ENCODE measurements around the gene CARD10. TPM values are rescaled to one million over a fixed set of nuclear protein-coding genes. Genes with fewer than 3 reads are reported as not detected.

CARD10 gene
- total RNA-seq, 1 donor from 2014 or later: 9.0 TPM

DNA sequence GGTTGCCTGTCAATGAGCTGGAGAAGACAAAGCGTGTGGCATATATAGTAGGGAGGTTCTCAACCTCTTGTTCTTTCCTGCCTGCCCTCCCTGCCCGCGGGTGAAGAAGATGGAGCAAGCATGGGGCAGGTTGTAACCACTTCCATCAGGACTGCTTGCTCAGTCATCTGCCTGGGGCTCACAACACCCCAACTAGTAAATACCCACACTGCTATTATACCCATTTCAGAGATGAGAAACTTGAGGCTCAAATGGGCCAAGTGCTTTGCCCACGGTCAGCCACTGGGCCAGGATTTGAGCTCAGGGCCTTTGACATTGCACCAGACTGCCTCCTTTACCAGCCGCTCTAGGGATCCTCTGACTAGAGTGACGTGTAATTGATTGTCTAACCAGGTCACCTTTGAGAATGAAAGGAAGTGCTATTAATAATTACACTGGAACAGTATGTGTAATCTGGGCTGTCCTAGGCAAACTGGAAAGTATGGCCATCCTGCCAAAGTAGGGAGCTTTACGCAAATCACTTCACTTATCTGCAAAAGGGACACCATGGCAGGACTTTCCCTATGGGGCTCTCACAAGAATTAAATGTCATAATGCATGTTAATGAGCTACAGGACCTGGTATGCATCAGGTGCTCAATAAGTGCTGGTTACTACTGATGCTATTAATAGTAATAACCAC lies 38.2 kb upstream of the CARD10 start:
- Histone ChIP-seq H3K4me1 (peaks cover 69% of the 10 kb centered on the region), H3K27me3 (ENCODE audit: low read depth) (peaks cover 21% of the 10 kb centered on the region), H3K27ac (replicated peaks) (peak overlapping the region; percentile 98), H3K36me3 (no peaks in the 10 kb centered on the region), H3K4me3 (no peak overlapping the region), H3K9me3 (replicated peaks) (no peaks in the 10 kb centered on the region)
- DNase-seq: no peak
- intact Hi-C loops (cut with micrococcal nuclease): no loop called here
- TF ChIP-seq, protein P1, sequence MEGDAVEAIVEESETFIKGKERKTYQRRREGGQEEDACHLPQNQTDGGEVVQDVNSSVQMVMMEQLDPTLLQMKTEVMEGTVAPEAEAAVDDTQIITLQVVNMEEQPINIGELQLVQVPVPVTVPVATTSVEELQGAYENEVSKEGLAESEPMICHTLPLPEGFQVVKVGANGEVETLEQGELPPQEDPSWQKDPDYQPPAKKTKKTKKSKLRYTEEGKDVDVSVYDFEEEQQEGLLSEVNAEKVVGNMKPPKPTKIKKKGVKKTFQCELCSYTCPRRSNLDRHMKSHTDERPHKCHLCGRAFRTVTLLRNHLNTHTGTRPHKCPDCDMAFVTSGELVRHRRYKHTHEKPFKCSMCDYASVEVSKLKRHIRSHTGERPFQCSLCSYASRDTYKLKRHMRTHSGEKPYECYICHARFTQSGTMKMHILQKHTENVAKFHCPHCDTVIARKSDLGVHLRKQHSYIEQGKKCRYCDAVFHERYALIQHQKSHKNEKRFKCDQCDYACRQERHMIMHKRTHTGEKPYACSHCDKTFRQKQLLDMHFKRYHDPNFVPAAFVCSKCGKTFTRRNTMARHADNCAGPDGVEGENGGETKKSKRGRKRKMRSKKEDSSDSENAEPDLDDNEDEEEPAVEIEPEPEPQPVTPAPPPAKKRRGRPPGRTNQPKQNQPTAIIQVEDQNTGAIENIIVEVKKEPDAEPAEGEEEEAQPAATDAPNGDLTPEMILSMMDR (IDR thresholded peaks at IDR 0.05; ENCODE audit: borderline replicate concordance): no peak

DNA sequence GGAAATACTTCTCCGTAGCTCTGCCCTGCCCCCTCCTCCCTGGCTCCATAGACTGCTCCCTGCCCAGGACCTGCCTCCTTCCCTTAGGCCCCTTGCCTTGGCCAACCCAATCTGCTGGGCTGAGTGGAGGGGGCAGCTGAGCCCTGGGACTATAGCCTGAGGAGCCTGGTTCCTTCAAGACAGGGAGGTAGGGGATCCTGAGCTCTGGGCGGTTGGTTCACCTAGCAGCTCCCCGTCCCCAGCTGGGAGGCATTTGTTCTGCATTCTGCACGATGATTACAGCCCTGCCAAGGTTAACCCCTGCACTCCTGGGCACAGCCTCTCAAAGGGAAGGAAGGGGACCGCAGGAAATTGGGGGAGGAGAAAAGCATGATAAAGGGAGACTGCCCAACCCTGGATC lies 37.5 kb upstream of the CARD10 start:
- intact Hi-C loops (cut with micrococcal nuclease): no loop called here
- Histone ChIP-seq H3K4me1 (peaks cover 69% of the 10 kb centered on the region), H3K27me3 (ENCODE audit: low read depth) (peaks cover 13% of the 10 kb centered on the region), H3K27ac (replicated peaks) (peak overlapping the region; percentile 98), H3K9me3 (replicated peaks) (no peaks in the 10 kb centered on the region), H3K36me3 (no peaks in the 10 kb centered on the region), H3K4me3 (no peak overlapping the region)
- TF ChIP-seq, protein P1 (IDR thresholded peaks at IDR 0.05; ENCODE audit: borderline replicate concordance): no peak
- DNase-seq: no peak

DNA sequence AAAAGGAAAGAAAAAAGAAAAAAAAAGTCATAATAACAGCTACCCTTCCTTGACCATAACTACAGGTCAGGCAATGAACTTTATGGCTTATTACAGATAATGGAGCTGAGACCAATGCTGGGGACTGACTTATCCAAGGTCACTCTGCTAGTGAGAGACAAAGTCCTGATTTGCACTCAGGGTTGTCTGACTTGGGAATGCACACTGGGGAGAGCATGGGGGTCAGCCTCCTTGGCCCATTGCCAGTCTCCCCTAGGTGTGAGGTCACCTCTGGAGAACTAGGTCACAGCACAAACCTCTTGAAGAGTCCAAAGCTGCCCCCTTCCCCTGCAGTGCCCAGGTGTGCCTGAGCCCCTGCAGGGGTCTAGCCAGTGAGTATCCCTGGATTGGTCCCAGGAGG lies 35.8 kb upstream of the CARD10 start:
- TF ChIP-seq, protein P1 (IDR thresholded peaks at IDR 0.05; ENCODE audit: borderline replicate concordance): no peak
- Histone ChIP-seq H3K4me3 (no peak overlapping the region), H3K9me3 (replicated peaks) (no peaks in the 10 kb centered on the region), H3K4me1 (peaks cover 73% of the 10 kb centered on the region), H3K27me3 (ENCODE audit: low read depth) (no peaks in the 10 kb centered on the region), H3K27ac (replicated peaks) (no peak overlapping the region), H3K36me3 (no peaks in the 10 kb centered on the region)
- DNase-seq: no peak
- intact Hi-C loops (cut with micrococcal nuclease): no loop called here

DNA sequence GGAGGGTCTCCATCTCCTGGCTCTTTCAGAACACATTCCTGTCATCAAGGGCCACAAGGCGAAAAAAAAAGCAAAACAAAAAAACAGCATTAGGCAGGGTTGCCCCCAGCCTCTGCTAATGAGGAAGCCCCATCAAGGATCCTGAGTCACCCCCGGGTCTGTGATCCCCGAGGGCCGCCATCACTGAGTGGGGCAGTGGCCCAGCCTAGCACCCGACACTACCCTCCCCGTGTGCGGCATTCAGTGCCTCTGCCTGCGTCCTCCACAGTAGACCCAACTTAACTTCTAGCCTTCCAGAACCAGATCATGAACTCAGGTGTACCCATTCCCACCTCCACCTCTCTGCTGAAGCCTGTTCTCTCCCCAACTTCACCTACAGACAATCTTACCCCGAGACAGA lies 34.5 kb upstream of the CARD10 start:
- H3K27ac ChIP-seq (replicated peaks): peak overlapping the region; percentile 90
- intact Hi-C loops (cut with micrococcal nuclease): no loop called here
- no peaks in the 10 kb centered on the region for H3K27me3 ChIP-seq (ENCODE audit: low read depth)
- TF ChIP-seq, protein P1 (IDR thresholded peaks at IDR 0.05; ENCODE audit: borderline replicate concordance): no peak
- no peak overlapping the region for H3K4me3 ChIP-seq
- peaks cover 73% of the 10 kb centered on the region for H3K4me1 ChIP-seq
- no peaks in the 10 kb centered on the region for H3K36me3 ChIP-seq
- DNase-seq: no peak
- H3K9me3 ChIP-seq (replicated peaks): no peaks in the 10 kb centered on the region

DNA sequence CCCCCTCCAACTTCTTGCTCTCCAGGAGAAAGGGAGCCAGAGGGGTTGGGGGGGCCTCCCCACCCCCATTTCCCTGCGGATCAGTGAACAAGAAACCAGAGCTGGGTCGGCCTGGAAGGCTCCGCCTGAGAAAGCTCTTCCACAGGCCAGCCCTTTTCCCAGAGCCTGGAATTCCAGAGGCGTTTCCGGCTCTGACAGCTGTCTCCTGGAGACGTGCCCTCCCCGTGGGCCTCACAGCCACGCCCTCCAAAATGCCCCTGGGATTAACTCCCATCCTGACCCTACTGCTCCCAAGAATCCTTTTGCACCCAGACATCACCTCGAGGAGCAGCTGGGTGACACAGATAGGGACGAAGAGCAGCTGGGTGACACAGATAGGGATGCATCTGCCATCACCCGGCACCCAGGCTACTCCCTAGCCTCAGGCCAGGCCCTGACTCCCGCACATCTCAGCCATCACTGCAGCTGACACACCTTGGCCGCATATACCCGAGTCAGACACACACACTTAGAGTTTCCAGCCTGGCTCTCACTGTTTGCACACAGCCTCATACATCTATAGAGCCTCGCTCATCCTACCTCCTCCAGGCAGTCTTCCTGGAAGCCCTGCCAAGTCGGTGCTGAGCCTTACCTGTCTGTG lies 33.4 kb upstream of the CARD10 start:
- peak; percentile 71 for DNase-seq
- intact Hi-C loops (cut with micrococcal nuclease): no loop called here

More for the DNA sequence above, 33.4 kb upstream of the CARD10 start:
- Histone ChIP-seq H3K27me3 (ENCODE audit: low read depth) (no peaks in the 10 kb centered on the region), H3K4me3 (no peak overlapping the region), H3K9me3 (replicated peaks) (no peaks in the 10 kb centered on the region), H3K36me3 (no peaks in the 10 kb centered on the region), H3K27ac (replicated peaks) (peak overlapping the region; percentile 90), H3K4me1 (peaks cover 72% of the 10 kb centered on the region)
- TF ChIP-seq, protein P1 (IDR thresholded peaks at IDR 0.05; ENCODE audit: borderline replicate concordance): no peak

Data from left ventricle myocardium inferior (tissue), 1 donor.